ENCODE results near the gene VPS9D1.

Gene VPS9D1

GRCh38 chr16:89733322-89733721, 12.6 kb upstream of the VPS9D1 start:
- no peak for DNase-seq (ENCODE audit: low read depth in 1 of 2, low spot score in 1 of 2)

GRCh38 chr16:89732918-89733242, 12.2 kb upstream of the VPS9D1 start:
- no peak for DNase-seq (ENCODE audit: low read depth in 1 of 2, low spot score in 1 of 2)

- DNase-seq (ENCODE audit: low read depth in 1 of 2, low spot score in 1 of 2), result no peak
Measured at GRCh38 chr16:89732142-89732917, 11.6 kb upstream of the VPS9D1 start.

DNA sequence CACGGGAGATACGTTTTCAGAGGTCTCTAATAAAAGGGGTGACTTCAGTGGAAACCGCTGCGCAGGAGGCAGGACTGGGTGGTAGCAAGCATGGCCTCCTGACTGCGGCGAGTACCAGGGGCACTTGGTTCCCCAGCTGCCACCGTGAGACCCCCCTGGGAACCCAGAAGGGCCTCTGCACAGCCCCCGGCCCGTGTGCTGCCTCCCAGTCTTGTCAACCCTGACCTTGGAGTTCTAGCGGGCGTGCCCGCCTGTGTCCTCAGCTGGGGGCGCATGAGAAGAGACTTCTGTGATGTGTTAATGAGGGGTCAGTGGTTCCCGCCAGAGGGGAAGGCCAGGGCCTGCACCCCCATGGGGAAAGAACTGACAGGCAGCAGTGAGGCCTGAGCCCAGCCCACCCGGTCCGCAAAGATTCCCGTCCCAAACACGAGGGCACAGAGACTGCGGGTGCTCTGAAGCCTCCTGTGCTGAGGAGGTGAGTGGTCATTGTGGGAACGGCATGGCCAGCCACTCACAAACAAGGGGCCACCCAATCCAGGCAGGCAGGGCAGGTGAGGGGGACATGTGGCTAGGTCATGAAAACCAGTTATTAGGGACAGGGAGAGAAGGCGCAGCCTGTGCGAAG, 10.0 kb upstream of the VPS9D1 start:
- DNase-seq (ENCODE audit: low read depth in 1 of 2, low spot score in 1 of 2), result no peak

DNA sequence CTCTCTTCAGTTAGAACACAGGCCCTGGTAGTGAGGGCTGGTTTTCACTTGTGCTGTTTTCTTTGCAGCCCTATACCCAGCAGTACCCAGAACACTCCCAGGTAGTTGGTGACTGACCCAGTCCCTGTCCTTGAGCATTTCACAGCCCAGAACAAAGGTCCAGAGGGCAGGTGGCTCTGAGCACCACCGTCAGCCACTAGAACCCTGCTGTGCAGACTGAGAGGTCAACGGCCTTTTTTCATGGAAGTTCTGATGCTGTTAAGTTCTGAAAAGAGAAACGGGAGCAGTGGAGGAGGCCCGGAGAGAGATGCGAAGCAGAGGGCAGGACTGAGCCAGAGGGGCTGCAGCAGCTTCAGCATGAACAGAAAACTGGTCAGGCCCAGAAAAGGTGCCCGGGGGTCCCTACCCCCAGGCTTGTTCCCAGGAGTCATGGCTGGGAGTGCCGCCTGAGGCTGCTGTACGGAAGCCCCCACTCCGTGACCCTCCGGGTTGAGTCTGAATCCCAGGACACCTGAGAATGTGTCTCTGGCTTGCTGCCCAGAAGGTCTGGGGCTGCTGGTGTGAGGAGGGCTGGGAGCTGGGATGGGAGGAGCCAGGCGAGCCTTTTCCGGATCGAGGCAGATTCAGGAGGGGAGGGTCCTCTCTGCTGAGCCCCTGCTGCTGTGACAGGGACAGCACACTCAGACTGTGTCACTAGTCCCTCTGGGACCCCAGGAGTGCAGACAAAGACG, 9.3 kb upstream of the VPS9D1 start:
- no peak for DNase-seq (ENCODE audit: low read depth in 1 of 2, low spot score in 1 of 2)

DNA sequence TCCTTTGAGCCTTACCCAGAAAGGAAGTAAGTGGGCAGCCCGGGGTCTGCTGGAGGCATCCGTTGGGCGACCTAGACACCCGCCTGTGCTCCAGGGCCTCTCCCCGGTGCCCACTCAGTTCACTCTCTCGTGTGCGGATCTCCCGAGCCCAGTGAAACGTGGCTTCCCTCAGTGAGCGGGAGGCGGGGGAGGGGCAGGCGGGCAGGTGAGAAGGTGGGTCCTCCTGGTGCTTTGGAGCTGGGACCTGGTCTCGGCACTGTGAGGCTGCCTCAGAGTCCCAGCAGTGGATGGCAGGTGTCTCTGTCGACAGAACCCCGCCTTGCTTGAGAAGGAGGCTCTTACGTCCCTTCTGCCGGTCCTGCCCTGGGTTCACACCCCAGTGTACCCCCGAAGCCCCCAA, 8.6 kb upstream of the VPS9D1 start:
- no peak for DNase-seq (ENCODE audit: low read depth in 1 of 2, low spot score in 1 of 2)

- DNase-seq (ENCODE audit: low read depth in 1 of 2, low spot score in 1 of 2), result no peak
Measured at GRCh38 chr16:89727406-89728120, 6.9 kb upstream of the VPS9D1 start.

DNA sequence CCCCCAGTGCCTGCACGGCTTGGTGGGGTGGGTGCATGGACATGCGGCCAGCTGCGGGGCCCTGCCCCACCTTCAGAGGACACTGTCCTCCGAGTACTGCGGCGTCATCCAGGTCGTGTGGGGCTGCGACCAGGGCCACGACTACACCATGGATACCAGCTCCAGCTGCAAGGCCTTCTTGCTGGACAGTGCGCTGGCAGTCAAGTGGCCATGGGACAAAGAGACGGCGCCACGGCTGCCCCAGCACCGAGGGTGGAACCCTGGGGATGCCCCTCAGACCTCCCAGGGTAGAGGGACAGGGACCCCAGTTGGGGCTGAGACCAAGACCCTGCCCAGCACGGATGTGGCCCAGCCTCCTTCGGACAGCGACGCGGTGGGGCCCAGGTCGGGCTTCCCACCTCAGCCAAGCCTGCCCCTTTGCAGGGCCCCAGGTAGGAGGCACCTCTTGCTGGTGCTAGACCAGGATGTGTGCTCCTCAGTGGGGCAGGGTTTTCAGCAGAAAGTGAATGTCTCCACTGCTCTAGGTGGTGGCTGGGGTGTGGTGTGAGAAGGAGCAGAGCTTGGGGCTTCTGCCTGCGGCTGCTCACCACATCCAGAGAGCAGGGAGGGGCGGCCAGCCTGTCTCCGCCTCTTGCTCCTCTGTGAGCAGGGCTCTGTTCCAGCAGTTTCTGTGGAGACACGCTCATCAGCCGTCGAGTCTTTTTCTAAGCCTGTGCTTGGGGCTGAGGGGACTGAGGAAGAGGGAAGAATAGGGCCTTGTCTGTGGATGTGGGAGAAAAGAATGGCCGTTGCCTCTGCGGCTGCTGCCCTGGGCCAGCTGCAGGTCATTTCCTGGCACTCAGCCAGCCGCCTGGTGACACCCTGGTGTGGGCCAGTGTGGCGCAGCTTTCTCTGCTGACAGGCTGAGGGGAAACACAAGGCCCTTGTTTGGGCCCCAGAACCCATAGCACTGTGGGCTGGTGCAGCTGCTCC, 2.9 kb upstream of the VPS9D1 start:
- DNase-seq (ENCODE audit: low read depth in 1 of 2, low spot score in 1 of 2), result peak; percentile 37 to 56

DNA sequence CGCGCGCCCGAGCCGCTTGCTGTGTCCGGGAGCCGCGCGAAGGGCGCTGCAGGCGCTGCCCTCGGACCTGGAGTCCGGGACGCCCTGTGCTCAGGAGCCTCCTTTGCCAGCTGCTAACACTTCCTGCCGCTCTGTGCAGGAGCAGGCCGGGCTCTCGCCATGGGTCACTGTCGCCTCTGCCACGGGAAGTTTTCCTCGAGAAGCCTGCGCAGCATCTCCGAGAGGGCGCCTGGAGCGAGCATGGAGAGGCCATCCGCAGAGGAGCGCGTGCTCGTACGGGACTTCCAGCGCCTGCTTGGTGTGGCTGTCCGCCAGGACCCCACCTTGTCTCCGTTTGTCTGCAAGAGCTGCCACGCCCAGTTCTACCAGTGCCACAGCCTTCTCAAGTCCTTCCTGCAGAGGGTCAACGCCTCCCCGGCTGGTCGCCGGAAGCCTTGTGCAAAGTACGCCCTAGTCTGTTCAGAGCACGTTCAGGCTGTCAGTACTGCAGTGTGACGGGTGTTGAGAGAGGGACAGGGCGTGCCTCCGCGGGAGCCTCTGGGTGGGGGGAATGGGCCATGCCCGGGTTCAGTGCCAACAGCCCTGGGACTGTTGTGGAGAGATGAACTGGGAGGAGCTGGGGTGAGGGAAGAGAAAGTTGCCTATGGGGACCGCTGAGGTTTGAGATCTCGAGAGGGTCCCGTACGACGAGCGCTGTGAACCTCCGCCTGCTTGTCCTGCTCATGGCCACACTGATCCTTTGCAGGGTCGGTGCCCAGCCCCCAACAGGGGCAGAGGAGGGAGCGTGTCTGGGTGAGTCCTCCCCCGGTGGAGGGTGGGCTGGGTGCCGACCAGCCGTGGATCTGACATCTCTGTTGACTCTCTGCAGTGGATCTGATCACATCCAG, 1.9 kb upstream of the VPS9D1 start:
- DNase-seq (ENCODE audit: low read depth in 1 of 2, low spot score in 1 of 2), result peak; percentile 34 to 66

DNA sequence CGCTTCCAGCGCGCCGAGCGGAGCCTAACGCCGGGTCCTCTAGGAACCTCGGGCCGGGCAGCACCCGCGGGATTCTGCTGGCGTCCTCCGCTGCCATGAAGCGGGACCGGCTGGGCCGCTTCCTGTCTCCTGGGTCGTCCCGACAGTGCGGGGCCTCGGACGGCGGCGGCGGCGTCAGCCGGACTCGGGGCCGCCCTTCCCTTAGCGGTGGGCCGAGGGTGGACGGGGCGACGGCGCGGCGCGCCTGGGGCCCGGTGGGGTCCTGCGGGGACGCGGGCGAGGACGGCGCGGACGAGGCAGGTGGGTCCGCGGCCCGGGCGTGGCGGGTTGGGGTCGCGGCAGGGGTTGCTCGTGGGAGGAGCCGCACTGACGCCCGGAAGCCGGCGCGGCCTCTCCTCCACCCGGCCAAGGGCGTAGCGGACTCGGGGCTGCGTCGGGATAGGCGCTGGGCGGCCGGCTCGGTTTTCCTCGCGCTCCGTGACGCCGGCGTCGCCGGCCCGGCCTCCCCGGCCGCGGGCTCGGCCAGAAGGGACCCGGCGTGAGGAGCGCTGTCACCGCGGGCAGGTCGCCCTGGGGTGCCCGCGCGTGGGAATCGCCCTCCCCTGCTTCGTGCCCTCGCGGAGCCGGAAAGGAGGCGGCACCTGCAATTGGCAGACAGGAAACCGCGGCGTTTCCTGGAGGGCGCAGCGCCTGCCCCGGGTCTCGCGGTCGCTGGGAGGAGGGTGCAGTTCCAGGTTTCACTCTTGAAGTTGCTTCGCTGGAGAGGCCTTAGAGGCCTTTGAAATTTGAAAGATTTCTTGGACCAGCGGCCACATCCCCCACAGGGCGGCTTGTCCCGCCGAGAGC, 1.1 kb upstream of the VPS9D1 start:
- peak; percentile 63 to 82 for DNase-seq (ENCODE audit: low read depth in 1 of 2, low spot score in 1 of 2)

- no peak for DNase-seq (ENCODE audit: low read depth in 1 of 2, low spot score in 1 of 2)
Measured at GRCh38 chr16:89720551-89720812, 216 bp downstream of the VPS9D1 start.

GRCh38 chr16:89717688-89718505, 2.8 kb downstream of the VPS9D1 start:
- DNase-seq (ENCODE audit: low read depth in 1 of 2, low spot score in 1 of 2), result no peak

- DNase-seq (ENCODE audit: low read depth in 1 of 2, low spot score in 1 of 2), result no peak
Measured at GRCh38 chr16:89716916-89717687, 3.6 kb downstream of the VPS9D1 start.

DNA sequence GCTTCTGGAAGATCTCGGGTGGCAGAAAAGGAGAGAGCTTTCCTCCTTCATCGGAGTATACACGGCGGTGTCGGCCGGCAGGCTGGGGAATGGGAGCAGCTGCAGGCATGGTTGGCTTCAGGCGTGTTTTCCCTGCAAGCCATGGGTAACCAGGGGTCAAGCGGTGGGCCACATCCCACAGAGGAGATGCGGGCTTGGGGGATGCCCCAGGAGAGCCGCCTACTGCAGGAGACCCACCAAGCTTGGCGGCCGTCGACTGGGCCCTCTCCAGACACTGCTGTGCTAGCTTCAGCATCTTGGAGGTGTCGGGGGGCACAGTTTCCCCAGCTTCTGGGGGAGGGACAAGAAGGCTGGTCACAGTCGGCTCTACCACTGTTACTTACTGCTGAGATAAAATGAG, 4.2 kb downstream of the VPS9D1 start:
- no peak for DNase-seq (ENCODE audit: low read depth in 1 of 2, low spot score in 1 of 2)

DNA sequence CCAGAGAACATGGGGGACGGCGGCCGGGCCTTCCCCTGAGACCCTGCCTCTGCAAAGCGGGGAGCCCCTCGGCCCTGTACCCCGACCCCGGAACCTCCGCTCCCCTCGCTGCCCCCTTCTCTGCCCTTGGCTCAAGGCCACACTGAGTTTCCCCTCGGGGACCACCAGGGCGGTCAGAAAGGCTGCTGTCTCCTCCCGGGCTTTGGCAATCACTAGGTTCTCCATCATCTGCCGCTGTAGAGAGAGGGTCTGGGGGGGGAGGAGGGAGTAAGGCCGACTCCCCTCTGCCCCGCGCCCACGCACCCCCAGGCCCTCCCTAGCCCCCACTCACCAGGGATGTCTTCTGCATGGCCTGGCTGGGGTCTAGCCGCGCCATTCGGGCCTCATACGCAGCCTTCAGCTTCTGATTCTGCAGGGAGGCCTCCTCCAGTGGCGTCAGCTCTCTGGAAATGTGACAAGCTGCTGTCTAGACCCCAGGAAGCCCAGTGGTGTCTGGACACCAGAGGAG, 8.4 kb downstream of the VPS9D1 start:
- no peak for DNase-seq (ENCODE audit: low read depth in 1 of 2, low spot score in 1 of 2)

- peak; percentile 58 to 65 for DNase-seq (ENCODE audit: low read depth in 1 of 2, low spot score in 1 of 2)
Measured at GRCh38 chr16:89711601-89712273, 9.0 kb downstream of the VPS9D1 start.
